ENCODE measurements around the gene PLA2G4E. TPM values are rescaled to one million over a fixed set of nuclear protein-coding genes. Genes with fewer than 3 reads are reported as not detected.

The PLA2G4E gene
- total RNA-seq, 2 donors from 2014 or later = 0.11 TPM; not detected in 1

DNA sequence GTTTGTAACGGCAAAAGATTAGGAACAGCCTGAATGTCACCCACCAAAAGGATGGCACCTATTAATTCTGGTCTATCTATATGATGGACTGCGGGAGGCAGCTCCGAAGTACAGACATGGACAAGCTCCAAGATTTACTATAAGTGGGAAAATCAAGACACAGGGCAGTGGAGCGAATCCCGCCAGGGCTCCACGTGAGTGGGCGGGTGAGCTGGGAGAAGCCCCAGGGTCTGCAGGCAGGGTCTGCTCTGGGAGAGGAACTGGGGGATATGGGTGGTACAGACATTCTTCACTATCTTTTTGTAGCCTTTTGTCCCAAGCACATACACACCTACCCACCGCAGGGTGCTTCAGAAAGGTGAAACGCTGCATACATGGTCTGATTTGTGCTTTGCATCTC, 88.7 kb downstream of the PLA2G4E start:
- H3K27ac ChIP-seq = no peak overlapping the region
- H3K4me1 ChIP-seq = peaks cover 0 to 89% of the 10 kb centered on the region in 2 donors
- no peaks in the 10 kb centered on the region for H3K36me3 ChIP-seq
- H3K4me3 ChIP-seq = no peak overlapping the region
- H3K9me3 ChIP-seq = no peaks in the 10 kb centered on the region
- no peaks in the 10 kb centered on the region for H3K27me3 ChIP-seq
- TF ChIP-seq, protein P1, sequence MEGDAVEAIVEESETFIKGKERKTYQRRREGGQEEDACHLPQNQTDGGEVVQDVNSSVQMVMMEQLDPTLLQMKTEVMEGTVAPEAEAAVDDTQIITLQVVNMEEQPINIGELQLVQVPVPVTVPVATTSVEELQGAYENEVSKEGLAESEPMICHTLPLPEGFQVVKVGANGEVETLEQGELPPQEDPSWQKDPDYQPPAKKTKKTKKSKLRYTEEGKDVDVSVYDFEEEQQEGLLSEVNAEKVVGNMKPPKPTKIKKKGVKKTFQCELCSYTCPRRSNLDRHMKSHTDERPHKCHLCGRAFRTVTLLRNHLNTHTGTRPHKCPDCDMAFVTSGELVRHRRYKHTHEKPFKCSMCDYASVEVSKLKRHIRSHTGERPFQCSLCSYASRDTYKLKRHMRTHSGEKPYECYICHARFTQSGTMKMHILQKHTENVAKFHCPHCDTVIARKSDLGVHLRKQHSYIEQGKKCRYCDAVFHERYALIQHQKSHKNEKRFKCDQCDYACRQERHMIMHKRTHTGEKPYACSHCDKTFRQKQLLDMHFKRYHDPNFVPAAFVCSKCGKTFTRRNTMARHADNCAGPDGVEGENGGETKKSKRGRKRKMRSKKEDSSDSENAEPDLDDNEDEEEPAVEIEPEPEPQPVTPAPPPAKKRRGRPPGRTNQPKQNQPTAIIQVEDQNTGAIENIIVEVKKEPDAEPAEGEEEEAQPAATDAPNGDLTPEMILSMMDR (IDR thresholded peaks at IDR 0.05) = no peak
- DNase-seq (ENCODE audit: low spot score) = no peak

Other genes with a start within 250 kb of the PLA2G4E start
- 10 to 100 TPM; 10.5 TPM for gene MAPKBP1, start 246.6 kb downstream of the PLA2G4E start, total RNA-seq
- 10 to 100 TPM in 1 of 2 donors, 1 to 10 TPM in 1; 6.4 to 11.7 TPM for gene JMJD7, start 192.9 kb downstream of the PLA2G4E start, total RNA-seq
- gene PLA2G4B, start 182.2 kb downstream of the PLA2G4E start, total RNA-seq = 1 to 10 TPM; 1.3 to 1.4 TPM
- gene SPTBN5, start 127.0 kb downstream of the PLA2G4E start, total RNA-seq = 1 to 10 TPM in 1 of 2 donors, under 1 TPM in 1; 0.63 to 1.3 TPM
- gene EHD4, start 48.5 kb downstream of the PLA2G4E start, total RNA-seq = 10 to 100 TPM; 22.2 to 26.3 TPM
- gene PLA2G4D, start 73.5 kb upstream of the PLA2G4E start, total RNA-seq = not detected
- gene PLA2G4F, start 135.6 kb upstream of the PLA2G4E start, total RNA-seq = 1 to 10 TPM in 1 of 2 donors, under 1 TPM in 1; 0.35 to 3.0 TPM
- gene VPS39, start 187.3 kb upstream of the PLA2G4E start, total RNA-seq = 10 to 100 TPM; 33.1 to 38.3 TPM

Measured in right atrium auricular region (tissue), 2 donors.